Nephron progenitor cell (in vitro differentiated cells): ENCODE measurements around the gene IL13.

ENCODE experiments used
- DNase-seq: peaks from one replicate; pipeline ENCODE4 v3.0.0; 2021
- H3K27ac Mint-ChIP-seq: 2 replicates; pipeline ENCODE4 v1.8.0; 2021; ENCODE audit warnings: mild to moderate bottlenecking, moderate library complexity, mixed read lengths
- H3K27me3 Mint-ChIP-seq: 2 replicates; pipeline ENCODE4 v1.8.0; 2021; ENCODE audit warnings: mild to moderate bottlenecking, low read depth, mixed read lengths; ENCODE audit not compliant: poor library complexity
- H3K36me3 Mint-ChIP-seq: 2 replicates; pipeline ENCODE4 v1.8.0; 2021; ENCODE audit warnings: low read depth, mixed read lengths
- H3K4me1 Mint-ChIP-seq: 2 replicates; pipeline ENCODE4 v1.8.0; 2021; ENCODE audit warnings: mixed read lengths
- H3K4me3 Mint-ChIP-seq: 2 replicates; pipeline ENCODE4 v1.8.0; 2021; ENCODE audit warnings: mild to moderate bottlenecking, moderate library complexity, mixed read lengths
- H3K9me3 Mint-ChIP-seq: 2 replicates; pipeline ENCODE4 v1.8.0; 2021; ENCODE audit warnings: mild to moderate bottlenecking, moderate library complexity, mixed read lengths
- CTCF ChIP-seq: fragments of 200-600 bp; sonication (generic); IDR thresholded peaks from 2 replicates; pipeline ENCODE4 v1.5.0; 2021; ENCODE audit warnings: antibody characterized with exemption

The IL13 gene

DNA sequence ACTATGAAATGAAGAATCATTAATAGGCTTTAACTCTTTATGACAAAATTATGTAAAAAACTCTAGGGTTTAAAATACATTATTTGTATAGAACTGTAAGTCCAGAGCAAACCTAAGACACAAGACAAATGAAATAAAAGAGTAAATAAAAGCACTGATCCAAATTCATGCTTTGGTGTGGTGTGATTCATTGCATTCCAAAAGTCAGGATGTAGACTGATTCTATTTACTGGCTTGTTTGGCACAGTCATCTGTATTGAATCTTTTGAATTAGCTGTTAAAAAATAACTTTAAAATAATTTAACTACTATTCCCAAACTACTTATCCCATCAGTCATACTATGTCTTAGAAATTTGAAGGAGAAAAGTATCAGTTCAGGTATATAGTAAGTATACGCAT, 46.9 kb downstream of the IL13 start:
- no peak overlapping the region for H3K4me3 Mint-ChIP-seq
- TF ChIP-seq CTCF = no peak
- no peaks in the 10 kb centered on the region for H3K4me1 Mint-ChIP-seq
- DNase-seq = no peak
- no peaks in the 10 kb centered on the region for H3K9me3 Mint-ChIP-seq
- no peak overlapping the region for H3K27ac Mint-ChIP-seq
- H3K27me3 Mint-ChIP-seq = no peaks in the 10 kb centered on the region
- H3K36me3 Mint-ChIP-seq = peaks cover 40% of the 10 kb centered on the region

DNA sequence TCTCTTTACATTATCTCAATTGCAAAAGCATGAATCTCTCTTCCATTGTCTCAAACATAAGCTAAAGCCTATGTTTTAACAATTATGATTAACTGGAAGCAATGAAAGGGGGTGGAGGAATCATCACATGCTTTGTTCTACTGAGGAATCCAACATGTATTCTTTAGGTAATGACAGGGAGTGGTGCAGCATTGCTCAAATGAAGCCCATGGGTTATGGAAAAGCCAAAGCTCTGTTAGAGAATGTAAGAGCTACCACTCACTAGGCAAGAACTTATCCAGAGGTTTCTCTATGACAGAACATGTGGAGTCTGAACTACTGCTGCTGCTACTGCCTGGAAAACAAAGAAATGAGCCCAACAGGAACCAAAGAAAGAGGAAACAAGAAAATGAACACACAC, 50.7 kb downstream of the IL13 start:
- H3K36me3 Mint-ChIP-seq = peaks cover 28% of the 10 kb centered on the region
- H3K27me3 Mint-ChIP-seq = no peaks in the 10 kb centered on the region
- no peak overlapping the region for H3K27ac Mint-ChIP-seq
- H3K9me3 Mint-ChIP-seq = no peaks in the 10 kb centered on the region
- TF ChIP-seq CTCF = no peak
- H3K4me3 Mint-ChIP-seq = no peak overlapping the region
- DNase-seq = no peak
- H3K4me1 Mint-ChIP-seq = no peaks in the 10 kb centered on the region
